ENCODE results near the gene NLRC5. TPM values are rescaled to one million over a fixed set of nuclear protein-coding genes. Genes with fewer than 3 reads are reported as not detected.

Gene NLRC5
- total and polyA plus RNA-seq, 9 of the 15 experiments (the other 6 are each of a cell fraction or from before 2014, with no cell fraction given): 0.59 to 0.71 TPM; not detected in 7

- H3K9me3 ChIP-seq (replicated peaks; ENCODE audit: control insufficient read depth, insufficient read depth, low read depth, low read length): no peaks in the 10 kb centered on the region
- TF ChIP-seq RB1 (IDR thresholded peaks at IDR 0.05; ENCODE audit: low read depth) (no peak), HNRNPUL1 (IDR thresholded peaks at IDR 0.05; ENCODE audit: low read length) (no peak), CAMTA2 (CRISPR knock-in tag; conservative IDR thresholded peaks at IDR 0.05) (no peak), WHSC1 (IDR thresholded peaks at IDR 0.05; ENCODE audit: low read length) (no peak), ZNF280A (IDR thresholded peaks at IDR 0.05; ENCODE audit: low read depth, partially characterized antibody) (no peak), ZNF717 (CRISPR knock-in tag; IDR thresholded peaks at IDR 0.05) (no peak), ZNF583 (CRISPR knock-in tag; IDR thresholded peaks at IDR 0.05) (no peak), ZC3H4 (CRISPR knock-in tag; IDR thresholded peaks at IDR 0.05; ENCODE audit: borderline replicate concordance) (no peak), ELF2 (CRISPR knock-in tag; IDR thresholded peaks at IDR 0.05) (no peak), THRB (CRISPR knock-in tag; conservative IDR thresholded peaks at IDR 0.05) (no peak), ETV1 (tag; conservative IDR thresholded peaks at IDR 0.05; ENCODE audit: low read depth) (no peak), BDP1 (IDR thresholded peaks at IDR 0.05; ENCODE audit: insufficient read depth, insufficient read length) (no peak), CEBPZ (IDR thresholded peaks at IDR 0.05; ENCODE audit: borderline replicate concordance, low read depth, low read length) (no peak)
- DNase-seq (ENCODE audit: extremely low read depth in 1 of 4, low spot score in 3 of 4) (no peak), ATAC-seq (no peak), FAIRE-seq (no peak)
- 2% methylated on average over 6 of the region's 6 CpGs for WGBS (ENCODE audit: insufficient coverage, low coverage, missing lambda C conversion rate)
- CTCF ChIA-PET (ENCODE audit: low intra/inter-chr PET ratio): no interaction called here
- H4K20me1 ChIP-seq (replicated peaks; ENCODE audit: control insufficient read depth, insufficient read depth, low read length): peaks cover 2% of the 10 kb centered on the region; the same call in 1 of the 2 replicates
- intact Hi-C loops (cut with micrococcal nuclease): no loop called here
- no peaks in the 10 kb centered on the region for H3K9me1 ChIP-seq (ENCODE audit: control insufficient read depth, insufficient read depth, low read length)
- no peak overlapping the region for H3K27ac ChIP-seq (ENCODE audit: extremely low read depth, low read depth, low read length)
- in situ Hi-C loops (cut with MboI): no loop called here
- no peaks in the 10 kb centered on the region for H3K79me2 ChIP-seq (ENCODE audit: control insufficient read depth, insufficient read depth, low read length)
- no peak overlapping the region for H2AFZ ChIP-seq (ENCODE audit: low read depth, low read length)
- no peak overlapping the region for H3K9ac ChIP-seq (ENCODE audit: insufficient read depth in 1 of 2, low read depth in 2 of 2, low read length in 2 of 2)
- BruUV-seq (replicated peaks): no TSS peak
- no peak overlapping the region for H3K4me3 ChIP-seq
- no peaks in the 10 kb centered on the region for H3K4me1 ChIP-seq (replicated peaks in 1 of 2; ENCODE audit: control insufficient read depth in 2 of 2, insufficient read depth in 2 of 2, low read length in 2 of 2)
- POLR2A ChIA-PET: interaction anchor here (1.4 kb wide), 1 partner anchor 10 kb away, joined by 5 read pairs; no protein-coding TSS in a partner anchor
- H3K27me3 ChIP-seq (ENCODE audit: control insufficient read depth in 2 of 2, insufficient read depth in 2 of 2, low read length in 2 of 2): peaks cover 17 to 65% of the 10 kb centered on the region in 2 experiments; a peak in 4 of 5 replicates
- no peaks in the 10 kb centered on the region for H3K36me3 ChIP-seq (ENCODE audit: control insufficient read depth, insufficient read depth, low read length)
- no peak overlapping the region for H3K4me2 ChIP-seq (ENCODE audit: insufficient read depth, low read length)
These were observed 32.4 kb downstream of the NLRC5 start for GRCh38 chr16:57021757-57022156.
